GM19099 (cell line): ENCODE measurements around the gene DNM2.

Experiments
- POLR2A ChIP-seq: IDR thresholded peaks from 3 replicates; pipeline ENCODE4 v1.6.1; 2011; ENCODE audit warnings: low read depth; ENCODE audit not compliant: insufficient read length; ENCODE audit errors: extremely low read depth

Gene DNM2

DNA sequence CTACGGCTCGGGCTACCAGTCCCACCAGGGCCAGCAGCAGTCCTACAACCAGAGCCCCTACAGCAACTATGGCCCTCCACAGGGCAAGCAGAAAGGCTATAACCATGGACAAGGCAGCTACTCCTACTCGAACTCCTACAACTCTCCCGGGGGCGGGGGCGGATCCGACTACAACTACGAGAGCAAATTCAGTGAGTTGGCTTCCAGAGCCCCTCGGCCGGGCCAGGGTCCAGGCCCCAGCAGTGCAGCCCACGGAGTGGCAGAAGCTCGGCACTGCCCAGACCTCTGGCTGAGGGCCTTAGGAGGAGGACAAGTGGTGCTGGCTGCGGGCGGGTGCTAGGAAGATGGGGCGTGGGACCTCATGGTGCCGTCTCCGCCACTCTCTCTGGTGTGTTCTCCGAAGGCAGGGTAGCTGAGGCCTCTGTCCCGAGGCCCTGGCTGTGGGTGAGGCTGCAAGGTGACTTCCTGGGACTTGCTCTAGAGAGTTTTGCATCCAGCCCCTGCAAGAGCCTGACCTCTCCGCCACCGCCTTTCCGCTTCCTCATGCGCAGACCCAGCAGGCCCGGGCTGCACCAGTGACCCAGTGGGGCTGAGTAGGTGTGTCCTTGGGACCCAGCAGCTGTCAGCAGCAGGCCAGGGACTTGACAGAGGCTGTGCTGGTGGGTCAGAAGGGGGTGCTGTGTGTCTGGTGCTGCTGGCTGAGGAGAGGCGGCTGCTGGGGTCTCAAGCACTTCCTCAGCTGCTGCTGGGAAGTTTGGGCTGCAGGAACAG, 30.2 kb upstream of the DNM2 start:
- TF ChIP-seq POLR2A, result no peak

DNA sequence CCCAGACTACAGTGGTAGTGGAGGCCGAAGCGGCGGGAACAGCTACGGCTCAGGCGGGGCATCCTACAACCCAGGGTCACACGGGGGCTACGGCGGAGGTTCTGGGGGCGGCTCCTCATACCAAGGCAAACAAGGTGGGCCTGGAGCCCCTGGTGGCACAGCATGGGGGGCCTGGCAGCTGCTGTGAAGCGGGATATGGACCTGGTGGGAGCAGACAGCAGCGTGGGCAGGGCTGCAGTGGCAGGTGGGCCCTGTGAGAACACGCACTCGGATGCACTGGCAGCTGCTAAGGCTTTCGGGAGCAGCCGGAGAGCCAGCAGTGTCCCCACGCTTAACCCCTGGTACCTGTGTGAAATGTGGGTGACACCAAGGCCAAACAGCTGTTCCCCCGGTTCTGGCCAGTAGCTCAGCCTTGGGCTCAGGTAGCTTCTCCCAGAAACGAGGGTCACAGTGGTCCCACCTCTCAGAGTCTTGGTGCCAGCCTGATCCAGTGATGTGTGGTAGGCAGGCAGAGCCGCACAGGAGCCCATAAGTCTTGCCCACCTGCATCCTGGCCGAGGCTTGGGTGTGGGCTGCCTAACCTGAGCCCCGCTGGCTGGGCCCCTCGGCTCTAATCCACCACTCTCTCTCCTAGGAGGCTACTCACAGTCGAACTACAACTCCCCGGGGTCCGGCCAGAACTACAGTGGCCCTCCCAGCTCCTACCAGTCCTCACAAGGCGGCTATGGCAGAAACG, 29.2 kb upstream of the DNM2 start:
- TF ChIP-seq POLR2A, result no peak

DNA sequence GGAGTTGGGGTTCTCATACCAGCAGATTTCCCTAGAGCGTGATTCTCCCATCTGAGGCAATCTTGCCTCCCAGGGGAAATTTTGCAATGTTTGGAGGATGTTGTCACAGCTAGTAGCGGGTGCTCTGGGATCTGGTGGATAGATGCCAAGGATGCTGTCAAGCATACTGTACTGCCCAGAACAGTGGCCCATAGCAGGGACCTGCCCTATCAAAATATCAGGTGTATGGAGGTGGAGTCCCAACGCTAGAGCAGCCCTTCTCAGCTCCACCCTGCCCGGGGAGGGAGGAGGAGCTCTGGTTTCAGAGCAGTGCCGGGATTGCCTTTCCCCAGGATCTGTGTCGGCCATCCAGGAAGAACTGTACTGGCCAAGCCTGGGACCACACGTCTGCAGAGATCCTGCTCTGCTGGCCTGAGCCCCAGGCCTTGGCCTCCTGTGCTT, 27.5 kb upstream of the DNM2 start:
- TF ChIP-seq POLR2A, result no peak

DNA sequence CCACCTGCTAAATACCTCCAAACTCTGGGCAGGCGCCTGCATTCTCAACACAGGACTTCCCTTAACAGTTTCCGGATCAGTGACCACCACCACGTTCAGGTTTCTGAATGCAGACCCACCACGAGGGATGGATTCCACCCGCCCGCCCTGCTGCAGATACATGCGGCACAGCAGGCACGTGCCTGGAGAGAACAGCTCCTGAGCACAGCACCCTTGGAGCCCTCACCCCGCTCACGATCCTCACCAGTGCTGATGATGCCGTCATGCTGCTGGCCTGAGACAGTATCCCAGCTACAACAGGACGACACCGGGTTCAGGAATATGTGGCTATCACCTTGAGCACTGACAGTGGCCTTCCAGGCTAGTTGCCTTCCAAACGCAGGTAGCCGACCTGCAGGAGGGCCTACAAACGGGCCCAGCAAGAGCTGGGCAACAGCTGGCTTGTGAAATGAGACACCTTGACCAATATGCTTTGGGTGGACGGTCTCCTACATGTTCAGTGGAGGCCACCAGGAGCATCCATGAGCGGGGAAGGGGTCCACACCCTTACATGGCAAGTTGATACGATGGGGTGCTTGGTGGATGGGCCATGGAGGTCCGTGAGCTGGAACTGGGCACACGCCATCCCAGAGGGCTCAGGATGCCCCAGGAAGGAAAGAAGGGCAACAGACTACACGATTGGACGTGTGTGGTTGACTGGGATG, 26.5 kb upstream of the DNM2 start:
- TF ChIP-seq POLR2A, result no peak

DNA sequence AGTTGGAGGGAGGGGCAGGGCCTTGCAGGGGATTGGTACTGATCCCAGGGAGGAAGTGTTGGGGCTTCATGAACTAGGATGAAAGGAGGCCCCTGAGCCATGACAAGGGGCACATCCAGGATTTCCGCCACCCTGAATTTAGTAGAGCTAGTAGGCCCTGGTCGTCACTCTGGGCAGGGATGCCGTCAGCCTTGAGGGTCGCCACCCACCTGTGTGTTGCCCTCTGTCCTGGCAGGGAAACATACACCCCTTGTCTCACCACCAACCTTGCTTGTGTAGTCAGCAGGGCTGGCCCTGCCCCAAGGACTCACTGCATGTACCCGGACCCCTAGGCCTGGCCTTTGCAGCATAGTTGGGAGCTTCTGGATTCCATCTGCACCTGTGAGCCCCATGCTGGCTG, 26.0 kb upstream of the DNM2 start:
- no peak for TF ChIP-seq POLR2A

DNA sequence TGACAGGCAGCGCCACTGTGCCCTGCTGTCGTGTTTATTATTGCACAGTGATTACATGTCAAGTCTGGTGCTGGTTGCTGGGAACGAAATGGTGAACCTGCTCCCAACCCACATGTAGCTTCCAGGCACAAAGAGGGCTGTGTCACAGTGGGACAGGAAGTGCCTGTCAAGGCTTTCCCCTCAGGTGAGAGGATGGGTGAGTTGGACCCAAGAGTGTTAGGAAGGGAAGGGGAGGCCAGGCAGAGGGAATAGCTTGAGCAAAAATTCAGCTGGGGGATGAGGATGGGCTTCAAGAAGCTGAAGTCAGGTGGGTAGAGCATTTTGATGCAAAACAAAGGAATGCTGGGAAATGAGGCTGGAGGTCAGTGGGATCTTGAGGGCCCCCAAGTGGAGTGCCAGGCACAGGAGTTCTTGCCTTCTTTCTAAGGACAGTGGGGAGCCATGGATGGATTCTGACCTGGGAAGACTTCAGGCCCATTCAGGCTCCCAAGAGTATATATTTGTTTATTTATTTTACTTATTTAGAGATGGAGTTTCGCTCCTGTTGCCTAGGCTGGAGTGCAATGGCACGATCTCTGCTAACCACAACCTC, 25.1 kb upstream of the DNM2 start:
- no peak for TF ChIP-seq POLR2A

DNA sequence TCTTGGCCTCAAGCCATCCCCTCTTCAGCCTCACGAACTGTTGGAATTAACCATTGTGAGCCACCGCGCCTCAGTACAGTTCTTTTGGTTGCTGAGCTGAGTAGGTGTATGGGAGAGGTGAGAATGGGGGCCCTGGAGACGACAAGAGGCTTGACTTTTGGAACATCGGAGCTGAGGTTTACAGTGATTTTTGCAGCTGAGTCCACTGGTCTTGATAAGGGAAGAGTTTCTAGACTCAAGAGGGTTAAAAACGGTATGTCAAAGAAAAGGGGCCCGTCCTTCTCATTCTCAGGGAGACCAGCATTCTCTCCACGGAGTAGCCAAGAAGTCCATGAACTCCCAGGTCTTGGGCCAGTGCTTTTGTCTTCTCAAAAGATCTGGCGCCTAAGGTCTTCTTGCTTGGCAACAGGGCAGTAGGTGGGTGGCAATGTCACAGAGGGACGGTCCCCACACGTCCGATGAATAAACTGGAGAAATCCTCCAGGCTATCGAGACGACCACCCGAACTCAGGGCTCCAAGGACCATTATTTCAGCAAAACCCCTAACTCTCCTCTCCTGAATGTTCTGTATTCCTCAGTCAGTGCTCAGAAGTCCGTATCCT, 23.1 kb upstream of the DNM2 start:
- TF ChIP-seq POLR2A, result no peak

DNA sequence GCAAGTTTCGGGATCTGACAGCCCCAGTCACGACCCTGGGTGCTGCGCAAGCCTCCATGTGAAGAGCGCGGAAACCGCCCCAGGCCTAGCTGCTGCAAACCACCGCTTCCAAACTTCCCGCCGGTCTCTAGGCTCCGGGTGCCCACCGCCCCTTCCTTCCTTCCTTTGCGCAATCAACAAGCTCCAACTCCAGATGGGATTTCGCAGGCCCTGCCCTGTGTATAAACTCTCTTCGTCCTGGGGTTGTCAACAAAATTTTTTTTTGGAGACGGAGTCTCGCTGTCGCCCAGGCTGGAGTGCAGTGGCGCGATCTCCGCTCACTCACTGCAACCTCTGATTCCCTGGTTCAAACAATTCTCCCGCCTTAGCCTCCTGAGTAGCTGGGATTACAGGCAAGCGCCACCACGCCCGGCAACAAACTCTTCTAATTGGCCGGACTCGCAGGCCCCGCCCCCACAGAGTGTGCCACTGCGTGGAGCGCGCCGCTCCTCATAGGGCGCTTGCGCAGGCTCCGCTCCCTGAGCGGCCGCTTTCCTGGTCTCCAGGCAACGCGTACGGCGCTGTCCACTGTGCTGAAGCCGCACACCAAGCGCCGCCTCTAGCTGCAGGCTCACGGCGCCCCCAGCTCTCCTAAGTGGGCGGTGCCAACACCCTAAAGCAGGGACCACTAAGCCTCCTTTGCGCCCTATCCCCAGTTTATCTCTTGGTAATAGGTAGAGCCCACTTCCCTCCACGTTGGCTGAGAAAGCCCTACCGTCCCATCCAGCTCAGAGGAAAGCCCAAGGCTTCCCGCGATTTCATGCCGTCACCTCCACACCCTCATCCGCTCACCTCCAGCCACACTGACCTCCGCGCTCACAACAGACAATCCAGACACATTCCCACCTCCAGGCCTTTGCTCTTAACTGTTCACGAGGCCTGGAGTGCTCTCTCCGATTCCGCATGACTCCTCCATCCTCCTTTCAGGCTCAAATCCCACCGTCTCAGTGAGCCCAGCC, 22.2 kb upstream of the DNM2 start:
- no peak for TF ChIP-seq POLR2A

DNA sequence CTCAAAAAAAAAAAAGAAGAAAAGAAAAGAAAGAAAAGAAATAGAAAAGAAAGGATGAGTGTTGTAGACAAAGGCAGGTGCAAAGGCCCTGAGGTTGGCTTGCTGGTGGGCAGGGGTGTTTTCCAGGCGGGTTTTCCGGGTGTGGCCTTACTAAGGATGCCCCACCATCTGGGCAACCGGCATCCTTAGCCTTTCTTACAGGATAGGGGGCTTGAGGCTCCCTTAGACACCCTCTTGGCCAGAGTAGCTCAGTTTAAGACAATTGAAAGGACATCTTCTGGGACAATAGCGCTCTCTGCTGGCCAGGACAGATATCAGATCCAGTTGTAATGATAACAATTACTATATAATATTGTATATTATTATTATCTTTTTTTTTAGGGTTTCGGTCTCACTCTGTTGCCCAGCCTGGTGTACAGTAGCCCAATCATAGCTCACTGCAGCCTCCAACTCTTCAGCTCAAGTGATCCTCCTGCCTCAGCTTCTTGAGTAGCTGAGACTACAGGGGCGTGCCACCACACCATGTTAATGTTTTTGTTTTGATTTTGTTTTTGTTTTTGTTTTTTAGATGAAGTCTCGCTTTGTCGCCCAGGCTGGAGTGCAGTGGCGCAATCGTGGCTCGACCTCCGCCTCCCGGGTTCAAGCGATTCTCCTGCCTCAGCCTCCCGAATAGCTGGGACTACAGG, 18.1 kb upstream of the DNM2 start:
- TF ChIP-seq POLR2A, result no peak

DNA sequence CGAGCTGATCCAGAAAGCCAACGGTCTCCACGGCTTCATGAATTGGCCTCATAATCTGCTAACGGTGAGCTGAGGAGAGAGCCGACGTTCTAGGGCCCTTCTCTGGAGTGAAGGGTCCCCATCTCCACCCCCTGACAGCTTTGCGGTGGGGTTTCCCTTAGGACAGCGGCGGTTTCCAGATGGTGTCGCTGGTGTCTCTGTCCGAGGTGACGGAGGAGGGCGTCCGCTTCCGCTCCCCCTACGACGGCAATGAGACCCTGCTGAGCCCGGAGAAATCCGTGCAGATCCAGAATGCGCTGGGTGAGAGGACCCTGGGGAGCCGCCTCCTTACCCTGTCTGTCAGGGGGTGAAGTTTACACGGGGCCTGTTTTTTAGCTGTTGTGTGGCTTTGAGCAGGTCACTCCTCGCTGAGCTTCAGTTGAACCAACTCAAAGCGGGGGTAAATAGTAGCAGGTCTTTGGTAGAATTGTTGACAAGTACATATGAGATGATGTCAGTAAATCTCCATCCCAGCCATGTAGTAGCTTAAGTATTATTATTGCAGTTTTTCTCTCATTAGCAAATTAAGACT, 15.8 kb upstream of the DNM2 start:
- TF ChIP-seq POLR2A, result no peak

DNA sequence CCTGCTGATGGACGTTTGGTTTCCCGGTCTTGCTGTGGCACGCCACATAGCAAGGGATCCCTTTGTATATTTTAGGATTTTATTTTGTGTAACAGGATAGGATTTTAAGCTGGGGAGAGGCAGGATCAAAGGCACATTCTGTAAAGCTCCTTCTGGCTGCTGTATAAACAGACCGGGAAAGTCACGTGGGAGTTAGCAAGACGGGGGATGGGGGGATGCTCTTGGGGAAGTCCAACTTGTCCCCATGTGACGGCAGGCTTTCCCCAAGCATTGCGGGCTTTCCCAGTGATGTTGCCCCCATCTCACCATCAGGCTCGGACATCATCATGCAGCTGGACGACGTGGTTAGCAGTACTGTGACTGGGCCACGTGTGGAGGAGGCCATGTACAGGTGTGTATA, 10.9 kb upstream of the DNM2 start:
- no peak for TF ChIP-seq POLR2A

DNA sequence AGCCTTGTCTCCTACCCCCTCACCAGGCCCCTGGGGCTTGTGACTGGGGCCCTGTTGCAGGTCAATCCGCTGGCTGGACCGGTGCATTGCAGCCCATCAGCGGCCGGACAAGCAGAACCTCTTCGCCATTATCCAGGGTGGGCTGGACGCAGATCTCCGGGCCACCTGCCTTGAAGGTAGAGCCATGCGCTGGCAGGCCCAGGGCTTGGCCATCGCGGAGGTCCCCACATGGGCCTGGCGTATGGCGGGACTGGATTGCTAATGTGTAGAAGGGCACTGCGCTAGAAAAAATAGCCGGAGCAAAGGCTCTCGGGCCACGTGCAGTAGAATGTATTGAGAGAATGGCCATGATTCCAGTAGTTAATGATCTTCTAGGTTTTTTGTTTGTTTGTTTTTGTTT, 10.4 kb upstream of the DNM2 start:
- TF ChIP-seq POLR2A, result no peak

DNA sequence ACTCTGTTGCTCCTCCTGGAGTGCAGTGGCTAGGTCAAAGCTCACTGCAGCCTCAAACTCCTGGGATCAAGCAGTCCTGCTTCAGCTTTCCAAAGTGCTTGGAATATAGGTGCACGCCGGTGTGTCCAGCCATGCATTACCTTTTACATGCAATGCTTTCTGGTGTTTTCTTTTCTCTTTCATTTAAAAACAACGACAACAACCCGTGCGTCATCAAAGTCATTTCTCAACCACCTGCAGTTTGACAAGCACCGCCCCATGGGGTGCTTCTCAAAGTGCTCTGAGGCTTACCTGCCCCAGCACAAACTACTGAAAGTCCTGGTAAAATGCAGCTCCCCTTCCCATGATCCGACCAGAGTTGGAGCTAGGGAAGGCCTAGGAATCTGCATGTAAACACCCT, 9.6 kb upstream of the DNM2 start:
- no peak for TF ChIP-seq POLR2A

DNA sequence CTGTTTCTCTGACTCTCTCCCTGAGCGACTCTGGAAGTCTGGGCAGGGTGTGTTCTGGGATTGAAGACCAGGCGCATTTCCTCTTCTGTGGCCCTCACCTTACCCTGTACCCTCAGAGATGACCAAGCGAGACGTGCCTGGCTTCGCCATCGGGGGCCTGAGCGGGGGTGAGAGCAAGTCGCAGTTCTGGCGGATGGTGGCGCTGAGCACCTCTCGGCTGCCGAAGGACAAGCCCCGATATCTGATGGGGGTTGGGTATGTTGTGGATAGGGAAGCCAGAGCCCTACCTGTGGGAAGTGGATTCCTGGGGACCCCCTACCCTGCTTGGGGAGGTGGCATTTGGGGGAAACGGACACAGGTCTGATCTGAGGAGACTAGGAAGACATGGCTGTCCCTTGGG, 5.8 kb upstream of the DNM2 start:
- no peak for TF ChIP-seq POLR2A

DNA sequence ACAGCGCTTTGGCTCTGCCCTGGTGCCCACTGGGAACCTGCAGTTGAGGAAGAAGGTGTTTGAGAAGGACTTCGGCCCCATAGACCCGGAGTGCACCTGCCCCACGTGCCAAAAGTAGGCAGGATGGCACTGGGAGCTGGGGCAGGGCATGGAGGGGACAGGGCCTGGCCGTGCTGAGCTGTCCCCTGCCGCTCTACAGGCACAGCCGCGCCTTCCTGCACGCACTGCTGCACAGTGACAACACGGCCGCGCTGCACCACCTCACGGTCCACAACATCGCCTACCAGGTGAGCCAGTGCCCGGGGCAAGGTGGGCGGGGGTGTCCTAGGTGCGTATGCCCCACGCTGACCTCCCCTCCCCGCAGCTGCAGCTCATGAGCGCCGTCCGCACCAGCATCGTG, 5.1 kb upstream of the DNM2 start:
- no peak for TF ChIP-seq POLR2A
